Measurements from ENCODE around the gene USP54.
A peak's percentile ranks its signal among the peaks of the same experiment; 100 is the strongest.

USP54 gene

GRCh38 chr10:73545357-73545756 is 45.8 kb downstream of the USP54 start:
- POLR2A ChIA-PET = no interaction called here
- CTCF ChIA-PET = no interaction called here
- no peak for DNase-seq (ENCODE audit: extremely low spot score)
- no peak for TF ChIP-seq FOXK2 (IDR thresholded peaks at IDR 0.05)
- no peak for TF ChIP-seq ZNF384 (IDR thresholded peaks at IDR 0.05)
- no peak for TF ChIP-seq LEF1 (IDR thresholded peaks at IDR 0.05; ENCODE audit: borderline replicate concordance)
- TF ChIP-seq, protein P1, sequence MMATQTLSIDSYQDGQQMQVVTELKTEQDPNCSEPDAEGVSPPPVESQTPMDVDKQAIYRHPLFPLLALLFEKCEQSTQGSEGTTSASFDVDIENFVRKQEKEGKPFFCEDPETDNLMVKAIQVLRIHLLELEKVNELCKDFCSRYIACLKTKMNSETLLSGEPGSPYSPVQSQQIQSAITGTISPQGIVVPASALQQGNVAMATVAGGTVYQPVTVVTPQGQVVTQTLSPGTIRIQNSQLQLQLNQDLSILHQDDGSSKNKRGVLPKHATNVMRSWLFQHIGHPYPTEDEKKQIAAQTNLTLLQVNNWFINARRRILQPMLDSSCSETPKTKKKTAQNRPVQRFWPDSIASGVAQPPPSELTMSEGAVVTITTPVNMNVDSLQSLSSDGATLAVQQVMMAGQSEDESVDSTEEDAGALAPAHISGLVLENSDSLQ (IDR thresholded peaks at IDR 0.05) = no peak
- no peak for TF ChIP-seq BHLHE40 (IDR thresholded peaks at IDR 0.05; ENCODE audit: borderline replicate concordance)
- TF ChIP-seq TARDBP (IDR thresholded peaks at IDR 0.05) = no peak
- no peak for TF ChIP-seq SP1 (IDR thresholded peaks at IDR 0.05)

DNA sequence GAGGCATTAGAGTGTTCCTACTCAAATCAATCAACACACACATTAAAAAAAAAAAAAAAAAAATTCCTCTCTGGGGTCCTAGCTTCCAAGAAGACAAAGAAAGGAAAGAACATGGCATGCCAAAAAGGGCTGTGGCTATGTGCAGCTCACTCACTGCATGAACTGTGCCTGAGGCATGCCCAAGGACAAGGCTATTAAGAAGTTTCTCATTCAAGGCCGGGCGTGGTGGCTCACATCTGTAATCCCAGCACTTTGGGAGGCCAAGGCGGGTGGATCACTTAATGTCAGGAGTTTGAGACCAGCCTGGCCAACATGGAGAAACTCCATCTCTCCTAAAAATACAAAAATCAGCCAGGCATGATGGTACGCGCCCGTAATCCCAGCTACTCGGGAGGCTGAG is 53.4 kb downstream of the USP54 start:
- CTCF ChIA-PET = no interaction called here
- POLR2A ChIA-PET = interaction anchor here (0.9 kb wide), 1 partner anchor 88 kb away, joined by 3 read pairs; no protein-coding TSS in a partner anchor

DNA sequence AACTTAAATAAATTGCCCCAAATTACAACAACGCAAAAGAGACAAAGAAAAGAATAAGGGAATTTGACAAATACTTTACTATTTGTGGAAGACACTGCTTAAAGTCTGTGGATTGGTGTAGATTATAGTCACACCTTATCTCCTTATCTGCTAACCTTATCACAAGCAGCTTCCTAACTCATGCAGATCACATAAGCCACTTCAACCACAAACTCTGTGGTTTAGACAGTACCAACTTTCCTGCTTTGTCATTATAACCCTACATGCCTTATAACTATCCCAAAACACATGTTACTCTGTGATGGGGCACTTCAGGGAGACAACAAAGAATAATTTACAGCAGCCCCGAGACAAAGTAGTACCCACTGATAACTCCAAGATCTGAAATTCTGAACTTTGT is 53.9 kb downstream of the USP54 start:
- TF ChIP-seq LEF1 (IDR thresholded peaks at IDR 0.05; ENCODE audit: borderline replicate concordance) (no peak), ARNT (IDR thresholded peaks at IDR 0.05) (no peak), ZNF384 (IDR thresholded peaks at IDR 0.05) (no peak), FOXA1 (IDR thresholded peaks at IDR 0.05) (no peak), SUZ12 (IDR thresholded peaks at IDR 0.05) (no peak), HDGF (IDR thresholded peaks at IDR 0.05; ENCODE audit: borderline replicate concordance) (no peak), NFRKB (IDR thresholded peaks at IDR 0.05) (no peak), FOXM1 (IDR thresholded peaks at IDR 0.05; ENCODE audit: borderline replicate concordance) (no peak), BHLHE40 (IDR thresholded peaks at IDR 0.05; ENCODE audit: borderline replicate concordance) (no peak), SP1 (IDR thresholded peaks at IDR 0.05) (no peak), CTBP1 (IDR thresholded peaks at IDR 0.05; ENCODE audit: borderline replicate concordance) (no peak), FOXK2 (IDR thresholded peaks at IDR 0.05) (no peak), ELF4 (IDR thresholded peaks at IDR 0.05) (no peak), TARDBP (IDR thresholded peaks at IDR 0.05) (no peak)
- TF ChIP-seq, protein P1 (IDR thresholded peaks at IDR 0.05) = no peak
- CTCF ChIA-PET = no interaction called here
- POLR2A ChIA-PET = interaction anchor here (1.2 kb wide), 1 partner anchor 88 kb away, joined by 3 read pairs; no protein-coding TSS in a partner anchor
- no peak for DNase-seq (ENCODE audit: extremely low spot score)

More for the DNA sequence above, 53.4 kb downstream of the USP54 start:
- TF ChIP-seq HDGF (IDR thresholded peaks at IDR 0.05; ENCODE audit: borderline replicate concordance) (no peak), FOXK2 (IDR thresholded peaks at IDR 0.05) (no peak), FOXM1 (IDR thresholded peaks at IDR 0.05; ENCODE audit: borderline replicate concordance) (no peak), BHLHE40 (IDR thresholded peaks at IDR 0.05; ENCODE audit: borderline replicate concordance) (no peak), SUZ12 (IDR thresholded peaks at IDR 0.05) (no peak), ELF4 (IDR thresholded peaks at IDR 0.05) (no peak), NFRKB (IDR thresholded peaks at IDR 0.05) (no peak), CTBP1 (IDR thresholded peaks at IDR 0.05; ENCODE audit: borderline replicate concordance) (no peak), FOXA1 (IDR thresholded peaks at IDR 0.05) (no peak), TARDBP (IDR thresholded peaks at IDR 0.05) (no peak), SP1 (IDR thresholded peaks at IDR 0.05) (no peak), L3MBTL2 (conservative IDR thresholded peaks at IDR 0.05) (no peak), ZNF384 (IDR thresholded peaks at IDR 0.05) (no peak)
- no peak for DNase-seq (ENCODE audit: extremely low spot score)

- DNase-seq (ENCODE audit: extremely low spot score) = no peak
- ChIA-PET POLR2A (no interaction called here), CTCF (no interaction called here)
- no peak for TF ChIP-seq FOXK2 (IDR thresholded peaks at IDR 0.05)
- TF ChIP-seq ELF4 (IDR thresholded peaks at IDR 0.05) = no peak
- no peak for TF ChIP-seq BHLHE40 (IDR thresholded peaks at IDR 0.05; ENCODE audit: borderline replicate concordance)
- no peak for TF ChIP-seq TARDBP (IDR thresholded peaks at IDR 0.05)
Observed at GRCh38 chr10:73534857-73535256, 56.3 kb downstream of the USP54 start.

DNA sequence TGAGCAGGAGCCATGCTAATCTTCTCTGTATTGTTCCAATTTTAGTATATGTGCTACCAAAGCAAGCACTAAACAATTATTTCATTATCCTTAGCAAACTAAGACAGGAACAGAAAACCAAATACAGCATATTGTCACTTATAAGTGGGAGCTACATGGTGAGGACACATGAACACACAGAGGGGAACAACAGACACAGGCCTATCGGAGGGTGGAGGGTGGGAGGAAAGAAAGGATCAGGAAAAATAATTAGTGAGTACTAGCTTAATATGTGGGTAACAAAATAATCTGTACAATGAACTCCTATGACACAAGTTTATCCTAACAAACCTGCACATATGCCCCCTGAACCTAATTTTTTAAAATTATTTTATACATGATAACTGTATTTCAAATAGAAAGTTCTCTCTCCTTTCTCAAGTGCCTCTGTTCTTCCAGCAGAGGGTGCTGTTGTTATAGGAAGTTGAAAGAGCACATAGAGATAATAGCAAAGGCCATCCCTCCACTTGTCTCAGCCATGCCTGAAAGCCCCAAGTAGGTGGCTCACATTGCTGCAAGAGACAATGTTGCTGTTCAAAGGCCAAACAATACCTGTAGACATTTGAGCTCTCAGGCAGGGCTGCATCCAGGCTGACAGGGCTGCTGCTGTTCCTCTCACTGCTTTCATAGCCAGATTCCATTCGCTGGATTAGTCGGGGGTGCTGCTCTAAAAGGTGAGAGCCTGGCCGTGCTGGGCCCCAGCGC is 61.9 kb downstream of the USP54 start:
- POLR2A ChIA-PET = interaction anchor here (0.7 to 1.1 kb wide), 2 partner anchors 96 to 117 kb away, joined by 3 to 4 read pairs; no protein-coding TSS in a partner anchor
- DNase-seq (ENCODE audit: extremely low spot score) = peak; percentile 71
- TF ChIP-seq NFRKB (IDR thresholded peaks at IDR 0.05) (no peak), FOXK2 (IDR thresholded peaks at IDR 0.05) (no peak), FOXA1 (IDR thresholded peaks at IDR 0.05) (no peak), BHLHE40 (IDR thresholded peaks at IDR 0.05; ENCODE audit: borderline replicate concordance) (no peak), ARNT (IDR thresholded peaks at IDR 0.05) (no peak), SUZ12 (IDR thresholded peaks at IDR 0.05) (no peak)
- CTCF ChIA-PET = interaction anchor here (0.7 to 4.0 kb wide), 6 partner anchors 9 to 128 kb away, joined by 3 to 41 read pairs (median 7); partner anchors contain the start of gene MYOZ1

DNA sequence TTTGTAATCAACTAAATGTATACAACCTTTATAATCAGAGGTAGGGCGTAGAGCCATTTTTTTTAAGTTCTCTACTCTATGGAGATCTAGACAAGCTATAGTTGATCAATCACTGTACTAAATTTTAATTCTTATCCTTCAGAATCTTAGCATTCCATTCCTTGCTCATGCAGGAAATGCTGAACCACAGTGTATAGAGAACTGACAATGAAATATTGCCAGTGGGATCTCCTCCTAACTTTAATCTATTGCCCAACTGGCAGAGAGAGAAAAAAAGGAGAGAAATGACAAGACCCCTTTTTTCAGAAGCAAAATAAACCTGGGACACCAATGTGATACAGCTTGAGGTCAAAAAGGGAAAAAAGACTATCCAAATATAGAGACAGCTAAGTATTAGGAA is 68.9 kb downstream of the USP54 start:
- TF ChIP-seq FOXK2 (IDR thresholded peaks at IDR 0.05) (no peak), FOXM1 (IDR thresholded peaks at IDR 0.05; ENCODE audit: borderline replicate concordance) (no peak), HDGF (IDR thresholded peaks at IDR 0.05; ENCODE audit: borderline replicate concordance) (no peak), CTBP1 (IDR thresholded peaks at IDR 0.05; ENCODE audit: borderline replicate concordance) (no peak), SP1 (IDR thresholded peaks at IDR 0.05) (no peak), TARDBP (IDR thresholded peaks at IDR 0.05) (no peak), FOXA1 (IDR thresholded peaks at IDR 0.05) (no peak)
- TF ChIP-seq, protein P1 (IDR thresholded peaks at IDR 0.05) = no peak
- DNase-seq (ENCODE audit: extremely low spot score) = no peak
- POLR2A ChIA-PET = no interaction called here
- CTCF ChIA-PET = no interaction called here

Measured in HEK293T (cell line).